HepG2 (cell line): Measurements from ENCODE around the gene CDH12.

Experiments
- BCL3 ChIP-seq: sonication (generic); formaldehyde crosslinking; IDR thresholded peaks from 2 replicates; pipeline ENCODE4 v1.5.1; 2020; ENCODE audit warnings: mild to moderate bottlenecking, missing genetic modification reagents, moderate library complexity
- EZH2 ChIP-seq: conservative IDR thresholded peaks from 2 replicates; pipeline ENCODE4 v1.6.1; 2012; ENCODE audit warnings: mild to moderate bottlenecking, low read depth, low read length, moderate library complexity
- IKZF5 ChIP-seq: IDR thresholded peaks from 2 replicates; pipeline ENCODE4 v1.6.1; 2018; ENCODE audit warnings: missing genetic modification reagents, mild to moderate bottlenecking, missing compliant biosample characterization
- PREB ChIP-seq: sonication (generic); formaldehyde crosslinking; IDR thresholded peaks from 2 replicates; pipeline ENCODE4 v1.4.0; 2020; ENCODE audit warnings: missing genetic modification reagents
- RAD21 ChIP-seq: fragments of 450-650 bp; formaldehyde crosslinking; IDR thresholded peaks from 2 replicates; pipeline ENCODE4 v1.5.0; 2020; ENCODE audit warnings: mild to moderate bottlenecking
- ZMYM3 ChIP-seq: sonication (generic); formaldehyde crosslinking; IDR thresholded peaks from 2 replicates; pipeline ENCODE4 v1.5.1; 2020; ENCODE audit warnings: mild to moderate bottlenecking, missing genetic modification reagents
- ZNF777 ChIP-seq: sonication (generic); formaldehyde crosslinking; IDR thresholded peaks from 2 replicates; pipeline ENCODE4 v1.4.0; 2020; ENCODE audit warnings: missing genetic modification reagents

GRCh38 chr5:22590677-22591268, 262.4 kb downstream of the CDH12 start:
- TF ChIP-seq EZH2 (no peak), ZMYM3 (CRISPR knock-in tag) (no peak), BCL3 (CRISPR knock-in tag) (no peak), RAD21 (CRISPR knock-in tag) (no peak), IKZF5 (CRISPR knock-in tag) (no peak), PREB (CRISPR knock-in tag) (no peak), ZNF777 (CRISPR knock-in tag) (no peak)
